Stimulated activated CD4-positive, alpha-beta T cell treated with anti-CD3 and anti-CD28 coated beads, Interleukin-1b, Interleukin-23, amount 100 ng/mL, for 24 hours (primary cell): ENCODE results near the gene CEP78.

ENCODE experiments used
- DNase-seq, 4 experiments: peaks; one replicate each; pipeline ENCODE4 v3.0.0-alpha.2; 2020; ENCODE audit warnings: low read depth in 4 of 4, low spot score in 1 of 4

Gene CEP78

DNA sequence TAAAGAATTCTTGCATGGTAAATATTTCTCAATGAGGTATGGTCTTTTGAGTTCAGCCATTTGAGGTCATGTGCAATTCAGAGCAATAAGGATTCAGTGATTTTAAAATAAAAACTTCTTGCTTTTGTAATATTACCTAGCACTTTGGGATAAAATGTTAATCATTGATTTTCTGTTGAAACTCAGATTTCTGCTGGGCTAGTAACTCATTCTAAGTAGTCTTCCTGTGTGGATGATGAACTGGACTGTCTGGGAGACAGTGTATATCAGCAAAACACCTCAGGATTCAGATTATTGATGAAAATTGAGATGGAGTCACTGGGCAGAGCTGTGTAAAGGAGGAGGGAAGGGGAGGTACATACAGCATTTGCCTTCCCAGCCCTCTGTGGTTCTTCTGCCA is 50.2 kb downstream of the CEP78 start:
- DNase-seq = no peak

DNA sequence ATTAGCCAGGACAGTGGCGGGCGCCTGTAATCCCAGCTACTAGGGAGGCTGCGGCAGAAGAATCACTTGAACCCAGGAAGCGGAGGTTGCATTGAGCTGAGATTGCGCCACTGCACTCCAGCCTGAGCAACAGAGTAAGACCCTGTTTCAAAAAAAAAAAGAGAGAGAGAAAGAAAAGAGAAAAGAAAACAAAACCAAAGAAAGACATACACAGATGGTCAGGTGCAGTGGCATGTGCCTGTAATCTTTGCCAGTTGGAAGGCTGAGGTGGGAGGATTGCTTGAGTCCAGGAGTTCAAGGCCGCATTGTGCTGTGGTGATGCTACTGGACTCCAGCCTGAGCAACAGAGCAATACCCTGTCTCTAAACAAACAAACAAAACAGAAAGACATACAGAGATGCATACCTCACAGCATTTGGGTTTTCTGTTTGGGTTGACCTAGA is 51.1 kb downstream of the CEP78 start:
- no peak for DNase-seq

DNA sequence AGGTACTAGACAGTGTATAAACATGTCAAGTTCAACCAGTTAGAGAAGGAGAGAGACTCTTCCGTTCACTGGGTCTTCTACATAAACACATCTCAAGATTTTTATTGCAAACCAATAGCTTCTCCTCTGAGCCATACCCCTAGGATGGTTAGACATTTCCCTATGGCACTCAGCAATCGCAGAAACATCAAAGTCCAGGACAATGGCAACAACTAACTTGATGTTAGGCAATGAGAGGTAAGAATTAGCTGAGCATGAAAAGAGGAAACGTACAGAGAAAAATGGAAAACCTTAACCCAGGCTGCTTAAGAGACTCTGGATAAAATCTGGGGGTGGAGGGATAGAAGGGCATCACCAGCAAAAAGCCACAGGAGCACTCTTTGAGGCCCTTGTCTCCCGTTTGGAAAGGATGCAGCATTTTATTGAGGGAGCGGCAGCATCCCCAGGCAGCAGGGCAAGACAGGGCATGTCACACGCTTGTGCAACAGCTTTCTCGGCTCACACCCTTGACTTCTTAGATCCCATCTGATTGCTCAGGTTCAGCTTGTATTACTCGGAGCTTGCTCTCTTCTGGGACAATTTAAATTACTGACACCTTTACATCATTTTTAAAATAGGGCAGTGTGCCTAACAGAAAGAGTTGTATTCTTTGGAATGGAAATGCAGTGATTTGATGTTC is 52.5 kb downstream of the CEP78 start:
- DNase-seq = no peak

DNA sequence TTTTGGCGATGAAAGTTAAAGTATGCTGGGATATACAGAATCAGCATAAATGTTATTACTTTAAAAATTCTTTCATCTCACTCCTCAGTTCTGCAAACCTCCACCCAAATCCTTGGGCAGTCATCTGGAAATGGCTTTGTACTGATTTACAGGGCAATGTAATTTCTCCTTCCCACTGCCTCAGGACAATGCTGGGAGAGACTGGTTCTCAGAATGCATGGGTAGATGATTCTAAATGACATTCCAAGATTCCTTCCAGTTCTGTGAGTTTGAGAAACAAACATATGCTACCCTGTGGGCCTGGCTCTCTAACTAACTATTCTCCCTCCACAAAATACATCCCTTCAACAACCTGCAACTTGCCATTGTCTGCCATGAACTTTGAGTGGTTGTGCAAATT is 53.6 kb downstream of the CEP78 start:
- DNase-seq = no peak

DNA sequence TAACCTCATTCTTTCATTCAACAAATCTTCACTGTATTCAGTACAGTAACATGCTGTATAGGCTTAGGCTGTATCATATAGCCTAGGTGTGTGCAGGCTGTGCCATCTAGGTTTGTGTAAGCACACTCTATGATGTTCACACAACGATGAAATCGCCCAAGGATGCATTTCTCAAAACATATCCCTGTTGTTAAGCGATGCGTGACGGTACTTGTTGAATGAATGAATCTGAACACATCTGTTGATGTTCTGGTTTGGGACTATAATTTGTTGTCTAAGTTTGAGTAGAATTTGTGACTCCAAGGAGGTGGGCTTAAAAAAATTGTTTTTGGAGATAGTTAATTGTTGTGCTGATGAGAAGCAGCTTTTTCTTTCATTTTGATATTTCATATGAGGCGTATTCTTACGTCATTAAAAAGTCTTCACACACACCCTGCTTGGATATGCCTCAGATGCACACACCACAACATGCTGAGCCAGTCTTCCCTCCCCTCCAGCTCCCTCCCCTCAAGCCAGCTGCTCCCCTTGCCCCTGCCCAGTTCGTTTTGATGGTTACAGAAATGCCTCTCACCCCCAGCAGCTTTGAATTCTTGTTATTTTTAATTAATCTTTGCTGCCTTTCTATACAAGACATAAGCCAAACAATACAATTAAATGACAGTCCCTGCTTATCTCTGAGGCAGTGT is 55.5 kb downstream of the CEP78 start:
- no peak for DNase-seq

DNA sequence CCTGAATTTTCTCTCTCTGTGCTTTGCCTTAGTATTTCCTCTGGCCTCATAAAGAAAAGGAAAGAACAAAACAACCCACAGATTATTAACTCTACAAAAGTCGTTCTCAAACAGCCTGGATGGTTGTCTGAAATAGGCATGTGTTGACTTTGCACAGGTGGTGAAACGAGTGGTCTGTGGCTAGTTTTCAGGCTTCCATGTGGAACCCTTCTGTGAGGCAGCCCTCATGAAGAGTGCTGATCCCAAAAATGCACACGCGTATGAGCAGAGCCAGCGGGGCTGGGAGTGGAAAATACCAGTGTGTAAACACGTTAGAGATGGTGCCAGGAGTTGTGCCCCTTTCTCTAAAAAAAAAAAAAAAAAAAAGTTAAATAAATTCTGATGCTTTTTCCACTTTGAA is 56.2 kb downstream of the CEP78 start:
- DNase-seq = no peak

DNA sequence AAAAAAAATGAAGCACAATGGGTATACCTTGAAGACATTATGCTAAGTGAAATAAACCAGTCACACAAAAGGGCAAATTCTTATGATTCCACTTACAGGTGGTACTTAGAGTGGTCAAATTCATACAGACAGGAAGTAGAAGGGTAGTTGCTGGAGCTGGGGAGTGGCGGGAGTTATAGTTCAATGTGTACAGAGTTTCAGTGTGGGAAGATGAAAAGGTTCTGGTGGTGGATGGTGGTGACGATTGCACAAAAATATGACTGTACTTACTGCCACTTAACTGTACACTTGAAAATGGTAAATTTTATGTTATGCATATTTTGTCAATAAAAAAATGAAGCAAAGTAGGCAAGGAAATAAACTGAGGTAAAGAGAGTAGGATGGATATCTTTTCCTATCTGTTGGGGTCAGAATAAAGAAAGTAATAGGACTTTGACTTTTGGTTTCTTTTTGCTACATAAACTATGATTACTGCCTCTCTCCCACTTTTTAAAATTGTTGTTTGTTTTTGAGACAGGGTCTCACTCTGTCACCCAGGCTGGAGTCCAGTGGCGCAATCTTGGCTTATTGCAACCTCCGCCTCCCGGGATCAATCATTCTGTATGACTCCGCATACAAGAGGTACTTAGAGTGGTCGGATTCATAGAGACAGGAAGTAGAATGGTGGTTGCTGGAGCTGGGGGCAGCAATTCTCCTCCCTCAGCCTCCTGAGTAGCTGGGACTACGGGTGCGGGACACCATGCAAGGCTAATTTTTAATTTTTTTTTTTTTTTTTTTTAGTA is 57.0 kb downstream of the CEP78 start:
- no peak for DNase-seq

DNA sequence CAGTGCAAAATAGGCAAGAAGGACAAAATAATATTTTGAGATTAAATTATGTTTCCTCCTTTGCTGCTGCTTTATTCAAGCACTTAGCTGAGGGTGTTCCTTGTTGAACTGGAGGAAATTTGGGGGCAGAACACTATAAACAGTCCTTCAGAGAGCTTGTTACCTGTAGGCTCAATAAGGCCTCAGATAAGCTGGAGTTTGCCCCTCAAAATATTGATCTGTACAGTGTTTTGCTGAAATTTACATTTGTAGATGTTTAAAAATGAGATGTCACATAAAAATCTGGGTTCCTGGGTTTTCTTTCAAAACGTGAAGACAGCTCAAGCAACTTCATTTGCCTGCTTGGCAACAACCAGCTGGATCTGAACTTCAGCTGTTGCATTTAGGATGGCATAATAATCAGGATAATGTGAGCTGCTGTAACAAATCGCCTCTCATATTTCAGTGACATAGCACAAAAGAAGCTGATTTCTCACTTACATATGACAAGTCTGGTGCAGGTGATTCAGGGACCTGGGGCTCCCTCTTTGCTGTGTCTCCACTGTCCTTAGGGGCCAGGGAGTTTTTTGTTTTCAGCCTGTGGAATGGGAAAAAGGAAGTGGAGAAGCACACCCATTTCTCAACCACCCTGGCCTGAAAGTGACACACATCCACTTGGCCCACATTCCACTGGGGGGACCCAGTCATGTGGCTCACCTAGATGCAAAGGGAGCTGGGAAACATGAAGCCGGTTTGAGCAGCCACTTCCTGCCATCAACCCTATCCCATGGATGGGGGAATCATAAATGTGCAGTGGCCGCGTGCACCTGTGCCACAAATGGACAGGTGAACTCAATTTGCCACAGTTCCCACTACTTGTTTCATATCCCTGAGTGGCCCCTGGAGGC is 58.7 kb downstream of the CEP78 start:
- DNase-seq = no peak

DNA sequence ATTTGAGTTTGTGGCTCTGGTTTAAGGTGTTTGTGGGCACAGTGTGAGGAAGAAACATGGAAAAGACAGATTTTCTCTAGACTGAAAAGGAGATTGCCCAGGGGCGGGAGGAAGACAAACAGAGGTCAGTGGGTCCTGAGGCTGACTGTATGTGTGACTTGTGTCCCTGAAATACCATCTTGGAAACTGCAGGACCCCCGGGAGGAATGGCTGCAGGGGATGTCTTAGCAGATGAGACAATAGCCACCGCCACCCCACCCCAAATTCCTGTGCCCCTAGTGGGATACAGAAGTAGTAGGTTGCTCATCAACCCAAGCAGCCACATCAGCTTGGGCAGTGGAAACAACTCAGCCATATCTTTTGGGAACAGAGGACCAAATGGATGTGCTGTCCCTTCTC is 59.3 kb downstream of the CEP78 start:
- DNase-seq = no peak

DNA sequence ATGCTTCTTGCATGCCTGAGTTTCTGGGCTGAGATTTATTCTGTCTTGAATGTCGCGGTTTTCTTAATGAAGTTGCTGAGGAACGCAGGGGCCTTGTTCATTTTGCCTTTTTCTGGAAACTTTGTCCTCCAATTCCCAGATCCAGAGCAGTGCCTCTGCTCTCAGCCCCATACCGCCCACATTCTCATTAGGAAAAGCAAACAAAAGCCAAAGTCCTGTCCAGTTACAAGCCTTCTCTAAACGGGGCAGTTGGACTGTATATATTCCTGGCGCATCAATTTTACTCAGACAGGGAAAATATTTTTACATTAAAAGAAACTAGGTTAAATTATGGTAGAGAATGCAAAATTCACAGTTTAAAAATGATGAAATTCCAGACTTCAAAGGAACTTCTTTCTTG is 59.9 kb downstream of the CEP78 start:
- no peak for DNase-seq

DNA sequence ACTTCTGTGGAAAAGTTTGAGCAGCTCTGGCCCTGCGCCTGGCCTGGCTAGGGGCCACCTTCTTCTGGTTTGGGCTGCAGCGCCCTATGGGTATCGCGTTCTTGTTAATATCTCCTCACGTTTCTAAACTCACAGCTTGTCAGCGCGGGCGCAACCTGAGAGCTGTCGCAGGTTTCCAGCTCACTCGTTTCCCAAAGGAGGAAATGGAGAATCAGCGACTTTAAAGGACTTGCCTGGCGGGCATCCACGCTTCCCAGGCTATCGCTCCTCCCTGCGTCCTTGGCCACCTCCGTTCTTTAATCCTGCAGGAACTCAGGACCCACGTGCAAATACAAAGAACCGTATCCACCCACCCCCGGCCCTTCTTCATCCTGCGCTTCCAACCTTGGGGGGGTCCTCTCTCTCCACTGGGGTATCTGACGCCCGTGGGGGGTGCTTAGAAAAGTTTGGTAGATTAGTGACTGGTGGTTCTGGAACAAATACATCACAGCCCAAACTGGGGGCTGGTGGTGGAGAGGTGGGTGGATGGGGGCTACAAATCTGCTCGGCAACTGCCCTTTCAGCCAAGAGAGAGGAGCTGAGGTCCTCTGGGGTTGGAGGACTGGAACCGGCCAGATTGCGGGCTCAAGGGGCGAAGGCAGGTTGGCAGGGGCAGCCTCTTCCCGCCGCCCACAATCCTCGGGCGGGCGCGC is 60.5 kb downstream of the CEP78 start:
- peak in 1 of 4 experiments; percentile 7 for DNase-seq

DNA sequence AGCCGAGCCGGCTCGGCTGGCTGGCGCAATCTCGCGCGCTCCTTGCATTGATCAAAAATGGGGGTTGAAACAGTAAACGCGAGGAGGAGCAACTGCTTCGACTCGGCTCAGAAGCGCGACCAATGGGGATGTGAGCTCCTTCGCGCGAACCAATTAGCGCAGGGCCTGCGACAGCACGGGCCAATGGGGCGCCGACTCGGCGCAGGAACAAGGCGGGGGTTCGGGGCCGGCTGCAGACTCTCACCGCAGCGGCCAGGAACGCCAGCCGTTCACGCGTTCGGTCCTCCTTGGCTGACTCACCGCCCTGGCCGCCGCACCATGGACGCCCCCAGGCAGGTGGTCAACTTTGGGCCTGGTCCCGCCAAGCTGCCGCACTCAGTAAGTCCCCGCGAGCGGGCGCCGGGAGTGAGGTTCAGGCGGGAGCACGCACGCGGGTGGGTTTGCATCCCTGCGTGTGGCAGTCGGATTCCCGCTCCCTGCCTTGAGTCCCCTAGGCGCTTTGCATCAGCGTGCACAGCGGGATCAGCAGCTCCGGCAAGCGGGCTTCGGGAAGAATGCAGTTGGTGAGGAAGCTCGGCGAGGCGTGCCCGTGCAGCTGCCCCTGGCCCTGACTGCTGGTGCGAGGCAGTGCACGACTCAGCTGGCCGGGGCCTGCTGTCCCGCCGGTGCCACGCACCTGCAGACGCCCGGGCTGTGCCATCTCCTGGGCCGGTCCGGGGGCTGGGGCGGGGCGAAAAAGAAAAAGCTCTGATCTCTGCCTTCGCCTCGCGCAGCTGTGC is 61.2 kb downstream of the CEP78 start, which contains the start of gene PSAT1:
Gene PSAT1, plus strand, starts transcription at position 233 of the 779 bp plus-strand sequence. Its CDS starts 86 bp downstream, at position 319.
- peak; percentile 69 to 87 (median 78) for DNase-seq

DNA sequence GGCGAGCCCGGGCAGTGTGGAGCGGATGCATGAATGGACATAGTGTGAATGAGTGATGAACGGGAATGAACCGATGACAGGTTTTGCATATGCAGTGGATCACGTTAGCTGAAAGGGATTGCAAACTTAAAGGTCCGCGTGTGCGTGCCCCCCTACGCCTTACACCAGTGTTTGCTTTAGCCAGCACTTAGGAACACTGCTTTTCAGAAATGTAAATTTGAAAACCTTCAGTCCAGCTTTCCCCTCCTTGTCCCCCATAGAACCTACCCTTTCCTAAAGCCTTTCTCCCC is 61.7 kb downstream of the CEP78 start:
- DNase-seq = no peak

DNA sequence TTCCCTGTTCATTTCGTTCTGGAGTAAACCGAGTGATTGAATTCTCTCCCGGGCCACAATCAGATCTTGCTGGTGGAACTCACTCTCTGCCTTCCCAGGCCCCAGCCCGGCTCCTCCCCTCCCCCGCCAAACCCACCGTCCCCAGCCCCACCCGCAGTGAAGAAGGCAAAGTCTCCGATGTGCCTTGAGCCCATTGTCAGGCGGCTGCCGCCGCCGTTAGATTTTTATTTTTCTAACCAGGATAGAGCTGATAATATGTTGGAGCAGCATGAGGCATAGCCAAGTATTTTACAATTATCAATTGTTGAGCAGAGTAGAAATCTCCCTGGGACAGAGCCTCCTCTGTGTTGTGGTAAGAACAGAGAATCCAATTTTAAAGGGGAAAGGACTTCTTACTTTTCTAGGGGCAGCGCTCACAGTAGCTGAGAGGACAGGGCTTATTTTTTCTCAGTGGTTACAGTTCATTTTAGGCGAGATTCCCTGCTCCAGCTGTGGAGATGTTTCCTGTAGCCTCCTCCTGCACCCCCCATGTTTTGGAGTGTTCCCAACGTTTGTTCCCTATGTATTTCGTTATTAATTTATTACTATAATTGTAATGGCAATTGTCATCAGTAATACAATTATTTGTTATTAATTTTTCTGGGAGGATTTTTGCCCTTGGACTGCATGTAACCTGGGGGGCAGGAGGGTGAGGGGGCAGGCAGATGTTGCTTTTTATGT is 62.3 kb downstream of the CEP78 start:
- peak in 1 of 4 experiments; percentile 10 for DNase-seq

DNA sequence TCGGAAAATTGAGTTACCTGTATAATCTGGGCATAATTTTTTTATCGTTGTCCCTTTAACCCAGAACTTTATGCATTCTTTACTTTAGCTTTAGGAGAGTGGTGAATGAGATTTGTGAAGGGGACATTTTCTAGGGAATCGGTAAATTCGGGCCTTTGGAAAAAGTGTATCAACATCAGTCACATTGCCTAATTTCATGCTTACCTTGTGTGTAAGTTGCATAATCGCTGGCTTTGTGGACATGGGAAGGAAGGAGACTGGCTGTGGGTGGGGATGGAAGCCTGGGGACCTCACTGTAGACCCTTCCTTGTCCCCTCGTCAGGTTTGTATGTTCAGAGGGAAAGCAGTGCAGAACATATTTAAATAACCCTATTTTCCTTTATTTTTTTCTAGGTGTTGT is 64.3 kb downstream of the CEP78 start:
- no peak for DNase-seq

DNA sequence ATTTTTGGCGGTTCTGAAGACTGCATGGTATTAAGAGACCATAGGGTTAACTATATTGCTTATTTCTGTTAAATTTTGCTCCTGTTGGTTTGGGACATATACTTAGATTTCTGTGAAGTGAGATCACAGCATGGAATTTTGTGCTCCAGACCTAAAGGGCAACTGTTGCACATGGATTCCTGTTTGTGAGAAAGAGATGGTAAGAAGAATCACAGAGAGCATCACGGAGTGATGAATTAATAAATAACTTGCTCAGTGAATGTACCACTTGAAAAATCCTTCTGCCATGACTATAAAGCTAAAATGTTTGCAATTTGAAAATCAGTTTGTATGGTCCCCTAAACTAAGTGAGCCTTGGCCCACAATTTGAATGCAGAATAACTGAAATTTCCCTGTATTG is 65.6 kb downstream of the CEP78 start:
- no peak for DNase-seq

DNA sequence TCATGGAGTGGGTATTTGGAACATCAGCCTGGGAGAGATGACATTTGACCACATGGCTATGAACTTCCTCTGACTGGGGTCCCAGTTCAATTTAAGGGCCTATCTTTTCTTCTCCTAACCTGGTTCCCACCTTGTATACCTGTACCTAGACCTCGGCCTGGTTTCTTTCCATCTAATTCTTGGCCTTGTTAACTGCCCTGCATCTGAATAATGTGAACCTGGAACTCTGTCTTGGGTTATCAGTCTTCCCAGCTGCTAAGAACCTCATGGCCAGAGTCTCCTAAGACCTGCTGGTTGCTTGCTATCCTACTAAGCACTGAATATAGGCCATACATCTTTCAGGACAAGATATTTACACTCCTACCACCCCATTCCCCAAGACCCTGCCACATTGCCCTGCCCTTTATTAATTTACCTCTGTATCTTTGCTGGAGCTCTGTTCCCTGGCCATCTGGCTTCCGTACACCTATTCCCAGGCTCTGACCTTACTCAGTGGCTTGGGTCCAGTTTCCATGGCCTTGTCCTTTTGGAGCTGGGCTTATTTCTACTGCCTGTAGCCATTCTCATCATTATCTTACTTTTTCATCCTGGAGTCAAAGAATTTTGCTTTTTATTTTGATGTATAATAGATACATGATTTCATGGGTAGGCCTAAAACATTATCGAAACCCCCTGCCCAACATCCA is 67.6 kb downstream of the CEP78 start:
- no peak for DNase-seq

DNA sequence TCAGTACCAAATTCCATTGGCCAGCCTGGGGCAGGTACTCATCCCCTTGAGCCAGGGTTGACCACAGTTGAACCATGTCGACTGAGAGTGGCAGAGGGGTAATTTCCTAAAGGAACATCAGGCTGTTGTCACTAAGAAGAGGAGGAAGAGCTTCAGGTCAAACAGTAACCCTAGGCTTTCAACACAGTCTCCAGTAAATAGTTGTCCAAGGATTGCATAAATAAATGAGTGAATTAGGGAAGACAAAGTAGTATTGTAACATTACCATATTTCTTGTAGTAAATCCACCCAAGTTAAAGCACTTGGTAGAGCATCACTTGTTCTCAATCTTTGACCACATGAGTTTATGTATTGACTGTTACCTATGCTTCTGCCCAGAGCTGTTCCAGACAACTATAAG is 68.5 kb downstream of the CEP78 start:
- no peak for DNase-seq
